HepG2 (cell line): ENCODE measurements around the gene PTAR1. TPM values are rescaled to one million over a fixed set of nuclear protein-coding genes. Genes with fewer than 3 reads are reported as not detected.

ENCODE experiments used
- ATAC-seq: fragments of 200-7000 bp; cut with Tn5 transposase; 3 replicates; pipeline ENCODE4 v1.9.1; 2020; ENCODE audit warnings: mild to moderate bottlenecking, moderate library complexity
- BruUV-seq: library from RNA; stranded (reverse); fragments of 400-500 nt; replicated peaks from 2 replicates; lab custom pipeline; 2021; lab: Mats Ljungman, UMichigan
- CTCF ChIA-PET: fragments of 300-600 bp; formaldehyde crosslinking; extraction: SDS; loops from one replicate; lab custom pipeline; 2021; ENCODE audit warnings: low total read pairs, inconsistent platforms, low intra/inter-chr PET ratio; lab: Yijun Ruan, JAX
- POLR2A ChIA-PET: fragments of 350-600 bp; sonication (Branson Sonifier 250); formaldehyde crosslinking; loops from one replicate; lab custom pipeline; 2020; ENCODE audit warnings: antibody characterized with exemption, inconsistent platforms; lab: Yijun Ruan, JAX
- DNase-seq: peaks from one replicate; pipeline ENCODE4 v3.0.0-alpha.2; 2015; ENCODE audit warnings: low spot score
- FAIRE-seq: peaks from 3 replicates; lab custom pipeline; 2011; peaks lifted over from hg19 to GRCh38; lab: Jason Lieb, UNC
- H2AFZ ChIP-seq: one replicate; pipeline ENCODE4 v1.6.1; 2011; ENCODE audit warnings: low read length, inconsistent platforms
- H3K27ac ChIP-seq: fragments of 300-600 bp; 3 replicates; pipeline ENCODE4 v1.8.0; 2011; ENCODE audit warnings: mixed run types, mild to moderate bottlenecking, mixed read lengths, low read length, inconsistent platforms; ENCODE audit not compliant: insufficient read depth; ENCODE audit errors: extremely low read length
- H3K27me3 ChIP-seq, 2 experiments: fragments of 200-600 bp in 1 of 2; 2 replicates in 1 of 2; 3 replicates in 1 of 2; pipeline versions ENCODE4 v1.6.0 to v1.8.0; 2011; ENCODE audit warnings: low read length in 2 of 2, mild to moderate bottlenecking in 2 of 2, moderate library complexity in 2 of 2, inconsistent platforms in 1 of 2; ENCODE audit not compliant: insufficient read depth in 2 of 2, control insufficient read depth in 1 of 2
- H3K36me3 ChIP-seq, 2 experiments: fragments of 200-600 bp in 1 of 2; replicated peaks in 1 of 2; 2 replicates in 1 of 2; 3 replicates in 1 of 2; pipeline versions ENCODE4 v1.5.1 to v1.8.0; 2011; ENCODE audit warnings: low read length in 2 of 2, inconsistent platforms in 1 of 2; ENCODE audit not compliant: insufficient read depth in 2 of 2, control insufficient read depth in 1 of 2
- H3K4me1 ChIP-seq: 2 replicates; pipeline ENCODE4 v1.5.1; 2012; ENCODE audit warnings: low read length, inconsistent platforms; ENCODE audit not compliant: insufficient read depth
- H3K4me2 ChIP-seq: 2 replicates; pipeline ENCODE4 v1.6.0; 2011; ENCODE audit warnings: low read depth, low read length, inconsistent platforms
- H3K4me3 ChIP-seq, 3 experiments: fragments of 200-600 bp in 1 of 3; sonication (generic), shearing (Covaris generic) in 1 of 3; replicated peaks in 1 of 3; 2 replicates each; pipeline ENCODE4 v1.5.1; 2011 to 2016; ENCODE audit warnings: low read length in 3 of 3, inconsistent platforms in 2 of 3, low read depth in 2 of 3, mild to moderate bottlenecking in 2 of 3, control low read depth in 1 of 3, mixed read lengths in 1 of 3; ENCODE audit not compliant: insufficient read depth in 1 of 3
- H3K79me2 ChIP-seq: one replicate; pipeline ENCODE4 v1.6.1; 2011; ENCODE audit warnings: low read length, inconsistent platforms; ENCODE audit not compliant: insufficient read depth
- H3K9ac ChIP-seq: 2 replicates; pipeline ENCODE4 v1.6.0; 2011; ENCODE audit warnings: mild to moderate bottlenecking, low read depth, low read length, inconsistent platforms; ENCODE audit not compliant: insufficient read depth
- H3K9me3 ChIP-seq: 2 replicates; pipeline ENCODE4 v1.5.1; 2012; ENCODE audit warnings: mild to moderate bottlenecking, low read length
- H4K20me1 ChIP-seq: 2 replicates; pipeline ENCODE4 v1.6.0; 2011; ENCODE audit warnings: inconsistent platforms, mild to moderate bottlenecking, low read length, moderate library complexity; ENCODE audit not compliant: insufficient read depth
- CEBPG ChIP-seq: IDR thresholded peaks from 2 replicates; pipeline ENCODE4 v1.6.1; 2016
- KAT2B ChIP-seq: fragments of 150-350 bp; IDR thresholded peaks from 2 replicates; pipeline ENCODE4 v1.6.1; 2014; ENCODE audit warnings: low read depth, low read length, borderline replicate concordance
- NAIF1 ChIP-seq: sonication (generic); formaldehyde crosslinking; IDR thresholded peaks from 2 replicates; pipeline ENCODE4 v1.5.0; 2020; ENCODE audit warnings: mild to moderate bottlenecking, missing genetic modification reagents, borderline replicate concordance
- REST ChIP-seq, 2 experiments: IDR thresholded peaks; 2 replicates each; pipeline ENCODE4 v1.6.1; 2011 to 2012; ENCODE audit warnings: low read length in 2 of 2, borderline replicate concordance in 1 of 2, low read depth in 1 of 2, mild to moderate bottlenecking in 1 of 2, moderate library complexity in 1 of 2
- SP1 ChIP-seq, 2 experiments: fragments of 450-650 bp in 1 of 2; sonication (generic) in 1 of 2; formaldehyde crosslinking in 1 of 2; IDR thresholded peaks; 2 replicates each; pipeline versions ENCODE4 v1.4.0 to v1.6.1; 2016 to 2020; ENCODE audit warnings: missing genetic modification reagents in 1 of 2
- SRSF1 ChIP-seq: fragments of 200-400 bp; formaldehyde crosslinking; optimal IDR thresholded peaks from 2 replicates; pipeline ENCODE3; 2017; ENCODE audit warnings: mild to moderate bottlenecking, low read depth, low read length, moderate library complexity
- ZFX ChIP-seq: sonication (generic); formaldehyde crosslinking; IDR thresholded peaks from 2 replicates; pipeline ENCODE4 v1.4.0; 2020; ENCODE audit warnings: mild to moderate bottlenecking, low read depth, missing genetic modification reagents, moderate library complexity
- ZNF737 ChIP-seq: sonication (generic); formaldehyde crosslinking; IDR thresholded peaks from 2 replicates; pipeline ENCODE4 v1.5.0; 2020; ENCODE audit warnings: missing genetic modification reagents, mild to moderate bottlenecking, borderline replicate concordance
- whole genome bisulfite sequencing: methylation state at CpG from one replicate; pipeline ENCODE4 v1.1.6; 2017; ENCODE audit warnings: low lambda C conversion rate; 5-methylcytosine and 5-hydroxymethylcytosine counted together
- in situ Hi-C: cut with HindIII; loops from 2 replicates; pipeline ENCODE4 v1.10.0; 2017; ENCODE audit warnings: low pct_unique_long_range_greater_than_20kb; ENCODE audit not compliant: extremely low pct_ligation_motif_present
- intact Hi-C: fragments of 100-400 bp; cut with micrococcal nuclease; formaldehyde crosslinking; loops from one replicate; pipeline ENCODE4 v1.10.0; 2022; ENCODE audit not compliant: unreplicated experiment
- polyA plus RNA-seq, 8 experiments: library from polyadenylated mRNA; depleted of rRNA in 3 of 8; stranded (reverse) in 7 of 8; unstranded in 1 of 8; fragments of >200 nt; fragmentation: Illumina TruSeq in 4 of 8; extraction: Trizol in 4 of 8; gene quantifications; 2 replicates each; pipeline versions ENCODE4 v1.2.1 to v1.2.3, GENCODE V29; 2011 to 2016; ENCODE audit warnings: low read depth in 4 of 8, missing spikeins in 1 of 8, mixed read lengths in 1 of 8; ENCODE audit not compliant: insufficient read depth in 1 of 8
- total RNA-seq, 5 experiments: library from RNA; depleted of rRNA; stranded (reverse); fragments of >200 nt; fragmentation: Illumina TruSeq; extraction: Trizol; gene quantifications; 2 replicates each; pipeline ENCODE4 v1.2.3, GENCODE V29; 2016; ENCODE audit warnings: low read depth in 1 of 5
- TF ChIP-seq, protein P1 (sequence below): sonication (generic); formaldehyde crosslinking; IDR thresholded peaks from 2 replicates; pipeline ENCODE4 v1.5.0; 2020; ENCODE audit warnings: mild to moderate bottlenecking, missing genetic modification reagents

PTAR1 gene
- total and polyA plus RNA-seq, 2 of the 13 experiments (the other 11 are each of a cell fraction or from before 2014, with no cell fraction given) = 26.5 to 42.1 TPM

GRCh38 chr9:69806627-69807026 is 46.8 kb upstream of the PTAR1 start (continued):
- no peak for TF ChIP-seq REST (IDR thresholded peaks at IDR 0.05; ENCODE audit: borderline replicate concordance in 1 of 2, low read depth in 1 of 2, low read length in 2 of 2)
- no peak for TF ChIP-seq CEBPG

GRCh38 chr9:69805962-69806515 is 46.2 kb upstream of the PTAR1 start:
- Histone ChIP-seq H3K4me3 (no peak overlapping the region), H2AFZ (no peak overlapping the region), H3K79me2 (no peaks in the 10 kb centered on the region), H3K27ac (no peak overlapping the region), H3K4me1 (peaks cover 9% of the 10 kb centered on the region), H3K9ac (no peak overlapping the region), H3K36me3 (no peaks in the 10 kb centered on the region), H3K27me3 (peaks cover 0 to 3% of the 10 kb centered on the region in 2 experiments; a peak in 1 of 5 replicates), H3K9me3 (no peaks in the 10 kb centered on the region), H4K20me1 (no peaks in the 10 kb centered on the region), H3K4me2 (no peak overlapping the region)
- intact Hi-C loops = no loop called here
- ChIA-PET CTCF (no interaction called here), POLR2A (no interaction called here)
- no peak for ATAC-seq
- no TSS peak for BruUV-seq
- 1% methylated on average over 3 of the region's 3 CpGs for WGBS
- in situ Hi-C loops = no loop called here
- no peak for TF ChIP-seq NAIF1 (CRISPR knock-in tag)
- TF ChIP-seq SRSF1 = no peak
- TF ChIP-seq KAT2B = no peak
- no peak for TF ChIP-seq ZFX
- TF ChIP-seq, protein P1, sequence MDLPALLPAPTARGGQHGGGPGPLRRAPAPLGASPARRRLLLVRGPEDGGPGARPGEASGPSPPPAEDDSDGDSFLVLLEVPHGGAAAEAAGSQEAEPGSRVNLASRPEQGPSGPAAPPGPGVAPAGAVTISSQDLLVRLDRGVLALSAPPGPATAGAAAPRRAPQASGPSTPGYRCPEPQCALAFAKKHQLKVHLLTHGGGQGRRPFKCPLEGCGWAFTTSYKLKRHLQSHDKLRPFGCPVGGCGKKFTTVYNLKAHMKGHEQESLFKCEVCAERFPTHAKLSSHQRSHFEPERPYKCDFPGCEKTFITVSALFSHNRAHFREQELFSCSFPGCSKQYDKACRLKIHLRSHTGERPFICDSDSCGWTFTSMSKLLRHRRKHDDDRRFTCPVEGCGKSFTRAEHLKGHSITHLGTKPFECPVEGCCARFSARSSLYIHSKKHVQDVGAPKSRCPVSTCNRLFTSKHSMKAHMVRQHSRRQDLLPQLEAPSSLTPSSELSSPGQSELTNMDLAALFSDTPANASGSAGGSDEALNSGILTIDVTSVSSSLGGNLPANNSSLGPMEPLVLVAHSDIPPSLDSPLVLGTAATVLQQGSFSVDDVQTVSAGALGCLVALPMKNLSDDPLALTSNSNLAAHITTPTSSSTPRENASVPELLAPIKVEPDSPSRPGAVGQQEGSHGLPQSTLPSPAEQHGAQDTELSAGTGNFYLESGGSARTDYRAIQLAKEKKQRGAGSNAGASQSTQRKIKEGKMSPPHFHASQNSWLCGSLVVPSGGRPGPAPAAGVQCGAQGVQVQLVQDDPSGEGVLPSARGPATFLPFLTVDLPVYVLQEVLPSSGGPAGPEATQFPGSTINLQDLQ (CRISPR knock-in tag) = no peak
- TF ChIP-seq ZNF737 = no peak
- no peak for TF ChIP-seq SP1 (IDR thresholded peaks at IDR 0.05)
- TF ChIP-seq SP1 (CRISPR knock-in tag; IDR thresholded peaks at IDR 0.05) = no peak
- DNase-seq = no peak
- FAIRE-seq = no peak
